Activated CD4-positive, alpha-beta T cell treated with anti-CD3 and anti-CD28 coated beads for 48 hours (primary cell): Measurements from ENCODE around the gene FAM228B.
"Not testable (repeated sequence)": the region's sequence is repeated elsewhere in the genome, so short reads cannot be mapped to it uniquely, and the experiment has no call there.

Source experiments
- DNase-seq: peaks from one replicate; pipeline ENCODE4 v3.0.0-alpha.2; 2020

The FAM228B gene

GRCh38 chr2:24162494-24162893 is 39.2 kb downstream of the FAM228B start:
- DNase-seq, result no peak

- DNase-seq, result no peak
Measured at GRCh38 chr2:24163186-24163585, 39.9 kb downstream of the FAM228B start.

- DNase-seq, result no peak
Measured at GRCh38 chr2:24163601-24164000, 40.3 kb downstream of the FAM228B start.

GRCh38 chr2:24164416-24164973 is 41.2 kb downstream of the FAM228B start:
- DNase-seq, result peak; percentile 65

- DNase-seq, result no peak
Measured at GRCh38 chr2:24169023-24169422, 45.8 kb downstream of the FAM228B start.

- DNase-seq, result no peak
Measured at GRCh38 chr2:24174851-24175277, 51.6 kb downstream of the FAM228B start, which contains the start of gene FAM228A. FAM228A (plus strand) TSS chr2:24175053; CDS start chr2:24175481, 428 bp downstream.

GRCh38 chr2:24175631-24176187 is 52.4 kb downstream of the FAM228B start:
- no peak for DNase-seq

GRCh38 chr2:24176326-24176725 is 53.1 kb downstream of the FAM228B start:
- DNase-seq, result no peak

GRCh38 chr2:24179683-24180082 is 56.4 kb downstream of the FAM228B start:
- no peak for DNase-seq

GRCh38 chr2:24181849-24182248 is 58.6 kb downstream of the FAM228B start:
- DNase-seq, result no peak

- no peak for DNase-seq
Measured at GRCh38 chr2:24182507-24182906, 59.2 kb downstream of the FAM228B start.

- DNase-seq, result no peak
Measured at GRCh38 chr2:24183366-24184069, 60.2 kb downstream of the FAM228B start.

- DNase-seq, result no peak
Measured at GRCh38 chr2:24189551-24189950, 66.3 kb downstream of the FAM228B start.

GRCh38 chr2:24190503-24190902 is 67.2 kb downstream of the FAM228B start:
- no peak for DNase-seq

- DNase-seq, result no peak
Measured at GRCh38 chr2:24191156-24191555, 67.9 kb downstream of the FAM228B start.

- DNase-seq, result no peak
Measured at GRCh38 chr2:24191848-24192247, 68.6 kb downstream of the FAM228B start.

GRCh38 chr2:24197213-24197612 is 73.9 kb downstream of the FAM228B start:
- DNase-seq, result not testable (repeated sequence)

GRCh38 chr2:24199968-24200590 is 76.8 kb downstream of the FAM228B start:
- no peak for DNase-seq

- DNase-seq, result no peak
Measured at GRCh38 chr2:24200799-24201198, 77.5 kb downstream of the FAM228B start.

- DNase-seq, result no peak
Measured at GRCh38 chr2:24203029-24203786, 79.9 kb downstream of the FAM228B start.

GRCh38 chr2:24203787-24204150 is 80.5 kb downstream of the FAM228B start:
- DNase-seq, result no peak

- DNase-seq, result no peak
Measured at GRCh38 chr2:24204505-24204904, 81.2 kb downstream of the FAM228B start.

- no peak for DNase-seq
Measured at GRCh38 chr2:24205131-24205530, 81.9 kb downstream of the FAM228B start.
